ENCODE measurements around the gene WNT7B. TPM values are rescaled to one million over a fixed set of nuclear protein-coding genes. Genes with fewer than 3 reads are reported as not detected.

WNT7B gene
- total RNA-seq, 4 donors from 2014 or later = 18.7 to 54.4 (median 44.1) TPM

- WGBS = 79% methylated on average over 7 of the region's 7 CpGs
- H3K4me3 ChIP-seq = no peak overlapping the region
- TF ChIP-seq POLR2AphosphoS5 (IDR thresholded peaks at IDR 0.05) (no peak), CTCF (IDR thresholded peaks at IDR 0.05) (no peak), EP300 (IDR thresholded peaks at IDR 0.05) (no peak), POLR2A (IDR thresholded peaks at IDR 0.05) (no peak)
Observed at GRCh38 chr22:45904236-45904635, 72.7 kb downstream of the WNT7B start.

GRCh38 chr22:45903355-45904135 lies 73.4 kb downstream of the WNT7B start:
- H3K9me3 ChIP-seq = no peaks in the 10 kb centered on the region
- H3K4me1 ChIP-seq = peaks cover 18% of the 10 kb centered on the region
- H3K36me3 ChIP-seq = no peaks in the 10 kb centered on the region
- no peak overlapping the region for H3K4me3 ChIP-seq
- WGBS = 40% methylated on average over 10 of the region's 28 CpGs
- no peak overlapping the region for H3K27ac ChIP-seq
- no peak for DNase-seq (ENCODE audit: low spot score in 2 of 2)
- TF ChIP-seq EP300 (IDR thresholded peaks at IDR 0.05) (no peak), CTCF (IDR thresholded peaks at IDR 0.05) (no peak), POLR2AphosphoS5 (IDR thresholded peaks at IDR 0.05) (no peak), POLR2A (IDR thresholded peaks at IDR 0.05) (no peak)
- peaks cover 26% of the 10 kb centered on the region for H3K27me3 ChIP-seq

More at GRCh38 chr22:45904236-45904635, 72.7 kb downstream of the WNT7B start:
- Histone ChIP-seq H3K4me1 (peaks cover 18% of the 10 kb centered on the region), H3K27ac (no peak overlapping the region), H3K36me3 (no peaks in the 10 kb centered on the region), H3K9me3 (no peaks in the 10 kb centered on the region), H3K27me3 (peaks cover 26% of the 10 kb centered on the region)
- no peak for DNase-seq (ENCODE audit: low spot score in 2 of 2)

DNA sequence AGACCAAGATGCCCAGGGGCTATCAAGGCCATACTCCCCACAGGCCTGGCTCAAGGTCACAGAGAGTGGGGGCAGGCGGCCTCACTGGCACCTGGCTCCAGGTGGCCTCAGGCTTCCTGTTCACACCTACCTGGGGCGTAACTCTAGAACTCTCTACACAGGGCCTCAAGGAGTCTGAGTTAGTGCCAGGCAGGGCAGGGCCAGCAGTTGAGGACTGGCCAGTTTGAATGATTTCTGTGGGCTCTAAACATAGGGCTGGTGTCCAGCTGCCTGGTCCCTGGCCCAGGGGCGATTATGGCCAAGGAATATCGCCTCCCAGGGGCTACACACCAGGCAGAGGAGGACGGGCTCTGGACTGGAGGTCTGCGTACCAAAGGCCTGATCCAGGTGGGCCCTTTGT lies 79.2 kb downstream of the WNT7B start:
- TF ChIP-seq POLR2AphosphoS5 (IDR thresholded peaks at IDR 0.05) (no peak), POLR2A (IDR thresholded peaks at IDR 0.05) (no peak), CTCF (IDR thresholded peaks at IDR 0.05) (no peak), EP300 (IDR thresholded peaks at IDR 0.05) (no peak)
- Histone ChIP-seq H3K27me3 (peaks cover 4% of the 10 kb centered on the region), H3K4me3 (no peak overlapping the region), H3K9me3 (no peaks in the 10 kb centered on the region), H3K27ac (no peak overlapping the region), H3K4me1 (peaks cover 14% of the 10 kb centered on the region), H3K36me3 (no peaks in the 10 kb centered on the region)
- WGBS = 88% methylated on average over 6 of the region's 6 CpGs
- DNase-seq (ENCODE audit: low spot score in 2 of 2) = no peak

- TF ChIP-seq EP300 (IDR thresholded peaks at IDR 0.05) (no peak), POLR2AphosphoS5 (IDR thresholded peaks at IDR 0.05) (no peak), CTCF (IDR thresholded peaks at IDR 0.05) (no peak), POLR2A (IDR thresholded peaks at IDR 0.05) (no peak)
- no peak overlapping the region for H3K27ac ChIP-seq
- H3K4me1 ChIP-seq = peaks cover 14% of the 10 kb centered on the region
- no peaks in the 10 kb centered on the region for H3K36me3 ChIP-seq
- DNase-seq (ENCODE audit: low spot score in 2 of 2) = no peak
- peaks cover 11% of the 10 kb centered on the region for H3K27me3 ChIP-seq
- H3K4me3 ChIP-seq = no peak overlapping the region
- no peaks in the 10 kb centered on the region for H3K9me3 ChIP-seq
- 73% methylated on average over 5 of the region's 5 CpGs for WGBS
Observed at GRCh38 chr22:45896964-45897538, 79.9 kb downstream of the WNT7B start.

- no peak for DNase-seq (ENCODE audit: low spot score in 2 of 2)
- TF ChIP-seq POLR2A (IDR thresholded peaks at IDR 0.05) (no peak), POLR2AphosphoS5 (IDR thresholded peaks at IDR 0.05) (no peak), CTCF (IDR thresholded peaks at IDR 0.05) (no peak), EP300 (IDR thresholded peaks at IDR 0.05) (no peak)
- Histone ChIP-seq H3K9me3 (no peaks in the 10 kb centered on the region), H3K36me3 (no peaks in the 10 kb centered on the region), H3K4me1 (peaks cover 14% of the 10 kb centered on the region), H3K4me3 (no peak overlapping the region), H3K27me3 (peaks cover 18% of the 10 kb centered on the region), H3K27ac (no peak overlapping the region)
- WGBS = 43% methylated on average over 13 of the region's 20 CpGs
Observed at GRCh38 chr22:45896153-45896951, 80.6 kb downstream of the WNT7B start.

Data from suprapubic skin (tissue), 4 donors.